Activated gamma-delta T cell treated with Interleukin-2 at 50 U/mL for 16 hours (primary cell): Measurements from ENCODE around the gene SPA17.

Source experiments
- DNase-seq: peaks from one replicate; pipeline ENCODE4 v3.0.0-alpha.2; 2020

SPA17 gene

DNA sequence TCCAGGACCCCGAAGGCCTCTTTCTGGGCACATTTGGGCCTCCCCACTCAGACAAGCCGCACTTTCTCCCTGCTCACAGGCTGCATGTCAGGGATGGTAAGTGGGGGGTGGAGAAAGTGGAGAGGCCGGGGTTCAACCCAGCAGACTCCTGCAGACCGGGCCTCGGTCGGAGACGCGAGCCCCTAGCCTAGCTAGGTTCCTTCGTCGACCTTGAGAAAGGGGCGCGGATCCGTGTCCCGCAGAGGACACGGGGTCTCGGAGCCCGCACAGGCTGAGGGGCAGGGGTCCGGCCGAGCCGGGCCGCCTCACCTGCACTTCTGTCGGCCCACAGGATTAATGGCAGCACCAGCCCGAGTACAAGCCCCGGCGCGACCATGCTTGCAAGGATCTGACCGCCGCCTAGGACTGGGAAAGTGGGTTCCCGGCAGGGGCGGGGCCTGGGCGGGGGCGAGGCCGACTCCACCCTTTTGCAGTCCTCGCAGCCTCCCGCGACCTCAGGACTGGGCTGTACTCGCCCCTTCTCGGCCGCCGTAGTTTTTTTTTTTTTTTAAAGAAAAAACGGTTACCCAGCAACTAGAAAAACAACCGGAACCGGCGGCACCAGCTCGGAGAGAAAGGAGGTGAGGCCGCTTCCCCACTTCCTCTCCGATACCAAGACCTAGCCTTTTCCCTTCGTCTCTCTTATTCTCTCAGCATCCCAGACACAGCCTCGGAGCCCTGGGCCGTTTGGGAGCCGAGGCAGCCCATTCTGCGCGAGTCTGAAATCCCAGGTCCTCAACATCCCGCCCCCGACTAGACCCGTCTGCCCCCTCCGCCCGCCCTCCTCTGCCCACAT lies at the start of gene SPA17, which contains the start of gene SIAE:
TSS of gene SPA17 (plus strand) at position 572 of the 835 bp plus-strand sequence. CDS start 1,361 bp downstream, outside the sequence.
TSS of gene SIAE (minus strand) at position 407 of the 835 bp plus-strand sequence. CDS start at position 376, 31 bp downstream.
- DNase-seq: peak; percentile 74

DNA sequence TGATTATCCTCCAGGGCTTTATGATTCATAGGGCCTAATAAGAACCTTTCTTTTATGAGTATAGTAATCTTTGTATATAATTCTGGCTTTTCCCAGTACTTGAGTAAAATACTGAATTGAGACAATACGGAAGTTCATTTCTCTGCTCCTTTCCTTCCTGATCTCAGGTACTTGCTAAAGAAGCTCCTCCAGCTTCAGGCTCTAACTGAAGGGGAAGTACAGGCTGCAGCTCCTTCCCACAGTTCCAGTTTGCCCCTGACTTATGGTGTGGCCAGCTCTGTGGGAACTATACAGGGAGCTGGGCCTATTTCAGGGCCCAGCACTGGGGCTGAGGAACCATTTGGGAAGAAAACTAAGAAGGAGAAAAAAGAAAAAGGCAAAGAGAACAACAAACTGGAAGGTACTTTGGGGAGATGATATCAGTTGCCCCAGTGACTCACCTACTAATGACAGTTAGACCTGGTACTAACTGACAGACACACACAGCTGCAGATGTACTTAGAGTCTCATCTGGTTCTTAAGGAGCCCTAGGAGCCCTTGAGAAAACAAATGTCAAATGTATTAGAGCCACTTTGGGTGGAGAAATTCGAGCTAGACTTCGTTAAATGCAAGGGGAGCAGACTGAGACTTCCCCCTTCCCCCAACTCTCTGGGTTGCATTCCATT lies 48.1 kb upstream of the SPA17 start:
- no peak for DNase-seq

DNA sequence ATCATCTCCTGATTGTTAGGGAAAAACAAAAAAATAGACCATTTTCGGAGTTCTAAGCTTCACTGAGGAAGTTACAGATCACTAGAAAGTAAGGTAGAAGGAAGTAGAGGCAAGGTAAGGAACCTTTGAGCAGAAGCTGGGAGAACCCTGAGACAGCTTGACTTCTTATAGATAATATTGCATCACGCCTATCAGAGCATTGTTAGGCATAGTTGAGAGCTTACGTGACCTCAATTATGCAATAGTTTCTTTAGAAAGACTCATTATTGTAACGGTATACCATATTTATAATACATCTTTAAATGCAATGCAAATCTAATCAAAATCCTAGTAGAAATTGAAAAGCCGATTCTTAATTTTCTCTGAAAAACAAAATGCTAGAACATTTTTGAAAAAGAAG lies 46.2 kb upstream of the SPA17 start:
- DNase-seq: no peak

DNA sequence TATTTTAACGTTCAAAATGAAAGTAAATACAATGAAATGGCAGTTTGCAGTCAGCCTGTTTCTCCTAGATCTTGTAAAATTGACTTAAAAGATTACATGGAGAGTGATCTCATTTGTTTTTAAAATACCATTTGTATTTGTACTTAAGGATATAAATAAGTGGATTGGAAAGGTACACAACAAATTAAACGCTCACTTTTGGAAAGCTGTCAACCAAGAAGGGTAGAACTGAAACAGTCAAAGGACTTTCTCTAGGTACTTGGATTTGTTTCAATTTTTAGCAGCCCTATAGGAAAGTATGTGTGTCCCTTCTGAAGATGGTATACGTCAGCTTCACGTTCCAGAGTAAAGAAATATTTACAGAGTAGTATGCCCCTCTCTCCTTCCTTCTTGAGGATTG lies 43.7 kb upstream of the SPA17 start:
- no peak for DNase-seq

DNA sequence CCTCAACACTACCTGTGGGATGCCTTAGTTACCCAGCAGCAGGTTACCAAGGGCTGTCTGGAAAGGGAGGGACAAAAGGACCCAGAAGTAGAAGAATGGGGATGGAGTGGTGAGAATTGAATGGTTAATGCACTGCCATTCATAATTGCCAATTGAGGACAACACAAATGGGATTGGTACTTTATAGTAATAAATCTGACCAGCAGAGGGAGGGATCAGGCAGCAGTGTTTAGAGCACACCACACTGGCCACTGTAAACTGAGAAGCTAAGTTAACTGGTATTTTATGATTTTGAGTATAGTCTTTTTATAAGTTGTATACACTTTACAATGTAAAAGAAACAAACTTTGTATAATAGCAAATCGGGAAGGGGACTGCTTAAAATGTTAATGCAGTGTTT lies 40.3 kb upstream of the SPA17 start:
- no peak for DNase-seq

DNA sequence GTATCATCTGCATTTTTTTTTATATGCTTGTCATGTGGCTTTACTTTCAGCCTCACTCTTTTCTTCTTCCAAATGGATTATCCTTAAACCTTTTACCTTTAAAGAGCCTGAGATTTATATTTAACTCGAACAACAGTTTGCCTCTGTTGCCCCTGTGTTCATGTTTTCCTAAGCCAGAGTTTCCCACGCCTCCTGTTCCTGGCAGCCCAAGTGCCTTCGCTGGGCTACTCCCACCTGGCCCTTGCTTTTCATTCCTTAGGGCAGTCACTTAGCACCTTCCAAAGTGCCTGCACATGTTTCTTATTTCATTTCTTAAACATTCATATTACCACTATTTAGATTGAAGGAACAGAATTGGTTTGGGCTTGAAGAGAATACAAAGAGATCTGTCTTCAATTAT lies 37.8 kb upstream of the SPA17 start:
- DNase-seq: no peak

DNA sequence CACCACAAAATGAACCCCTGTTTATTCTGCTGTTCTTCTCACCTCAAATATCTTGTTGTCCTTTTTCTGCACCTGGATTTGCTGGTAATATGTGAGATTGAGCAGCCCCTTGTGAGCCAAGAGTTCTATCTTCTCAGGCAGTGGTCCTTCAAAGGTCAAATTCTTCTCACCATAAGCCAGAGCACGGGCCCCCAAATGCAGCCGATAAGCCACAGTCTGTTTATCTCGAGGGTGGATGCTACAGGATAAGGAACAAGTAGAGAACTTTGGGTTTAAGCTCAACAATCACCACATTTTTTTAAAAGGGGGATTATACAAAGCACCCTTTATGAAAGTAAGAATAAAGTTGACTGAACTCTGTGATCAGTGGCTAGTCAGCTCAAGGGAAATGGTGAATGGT lies 35.2 kb upstream of the SPA17 start:
- DNase-seq: no peak

DNA sequence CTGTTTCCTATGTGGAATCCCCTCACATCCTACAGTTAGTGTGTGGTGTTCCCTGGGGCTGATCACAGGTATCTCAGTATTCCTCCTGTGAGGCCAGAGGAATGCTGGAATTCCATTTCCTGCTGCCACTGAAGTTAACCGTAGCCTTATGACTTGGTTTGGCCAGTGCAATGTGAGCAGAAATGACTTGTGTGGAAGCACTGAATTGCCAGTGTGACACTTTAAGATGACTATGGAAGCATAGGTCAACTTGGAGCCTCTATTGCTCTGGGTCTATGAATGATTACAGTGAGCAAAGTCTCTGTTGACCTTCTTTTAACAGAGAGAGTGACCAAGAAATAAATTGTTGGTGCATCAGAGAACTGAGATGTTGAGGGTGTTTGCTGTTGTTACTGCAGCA lies 34.5 kb upstream of the SPA17 start:
- DNase-seq: no peak

DNA sequence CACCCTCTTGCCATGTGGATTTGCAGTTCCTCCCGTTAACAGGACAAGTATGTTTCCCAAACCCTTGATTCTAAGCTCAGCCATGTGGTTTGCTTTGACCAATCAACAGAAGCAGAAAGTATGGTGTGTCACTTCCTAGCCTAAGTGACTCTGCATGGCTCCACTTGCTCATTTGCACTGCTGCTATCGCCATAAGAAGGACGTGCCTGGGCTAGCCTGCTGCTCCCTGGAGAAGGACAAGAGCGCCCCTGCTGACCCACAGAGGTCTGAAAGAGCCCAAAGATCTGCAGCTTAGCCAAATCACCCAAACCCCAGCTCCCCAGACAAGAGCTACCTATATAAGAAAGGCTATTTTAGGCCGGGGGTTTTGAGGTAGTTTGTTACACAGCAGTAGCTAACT lies 33.0 kb upstream of the SPA17 start:
- DNase-seq: no peak

DNA sequence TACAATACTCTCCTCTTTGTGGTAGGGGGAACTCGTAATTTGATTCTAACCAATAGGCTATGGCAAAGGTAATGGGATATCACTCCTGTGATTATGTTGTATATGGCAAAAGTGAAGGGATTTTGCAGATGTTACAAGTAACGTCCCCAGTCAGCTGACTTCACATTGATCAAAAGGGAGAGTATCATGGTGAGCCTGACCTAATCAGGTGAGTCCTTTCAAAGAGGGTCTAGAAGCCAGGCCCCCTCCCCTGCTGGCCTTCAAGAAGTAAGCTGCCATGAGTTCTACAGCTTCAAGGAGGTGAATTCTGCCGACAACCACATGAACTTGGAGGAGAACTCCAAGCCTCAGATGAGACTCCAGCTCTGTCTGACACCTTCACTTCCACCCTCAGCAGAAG lies 31.1 kb upstream of the SPA17 start:
- DNase-seq: no peak

DNA sequence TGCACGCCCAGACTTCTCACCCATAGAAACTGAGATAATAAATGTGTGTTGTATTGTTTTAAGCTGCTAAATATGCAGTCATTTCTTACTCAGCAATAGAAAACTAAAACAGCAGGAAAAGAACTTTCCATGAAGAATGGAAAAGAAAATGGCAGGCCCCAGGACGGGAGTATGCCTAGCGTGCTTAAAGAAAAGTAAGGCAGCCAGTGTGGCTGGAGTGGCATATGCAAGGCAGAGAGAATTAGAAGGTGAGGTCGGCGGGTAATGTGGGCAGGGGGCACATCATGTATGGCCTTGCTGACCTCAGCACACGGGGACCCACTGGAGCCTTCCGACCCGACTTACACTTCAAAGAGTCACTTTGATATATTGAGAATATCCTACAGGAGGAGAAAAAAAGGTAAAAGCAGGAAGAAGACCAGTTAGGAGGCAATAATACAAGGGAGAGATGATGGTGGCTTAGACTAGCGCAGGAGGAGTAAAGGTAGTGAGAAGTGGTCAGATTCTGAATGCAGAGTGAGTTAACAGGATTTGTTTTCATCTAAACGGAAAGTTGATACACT lies 30.6 kb upstream of the SPA17 start:
- DNase-seq: no peak

DNA sequence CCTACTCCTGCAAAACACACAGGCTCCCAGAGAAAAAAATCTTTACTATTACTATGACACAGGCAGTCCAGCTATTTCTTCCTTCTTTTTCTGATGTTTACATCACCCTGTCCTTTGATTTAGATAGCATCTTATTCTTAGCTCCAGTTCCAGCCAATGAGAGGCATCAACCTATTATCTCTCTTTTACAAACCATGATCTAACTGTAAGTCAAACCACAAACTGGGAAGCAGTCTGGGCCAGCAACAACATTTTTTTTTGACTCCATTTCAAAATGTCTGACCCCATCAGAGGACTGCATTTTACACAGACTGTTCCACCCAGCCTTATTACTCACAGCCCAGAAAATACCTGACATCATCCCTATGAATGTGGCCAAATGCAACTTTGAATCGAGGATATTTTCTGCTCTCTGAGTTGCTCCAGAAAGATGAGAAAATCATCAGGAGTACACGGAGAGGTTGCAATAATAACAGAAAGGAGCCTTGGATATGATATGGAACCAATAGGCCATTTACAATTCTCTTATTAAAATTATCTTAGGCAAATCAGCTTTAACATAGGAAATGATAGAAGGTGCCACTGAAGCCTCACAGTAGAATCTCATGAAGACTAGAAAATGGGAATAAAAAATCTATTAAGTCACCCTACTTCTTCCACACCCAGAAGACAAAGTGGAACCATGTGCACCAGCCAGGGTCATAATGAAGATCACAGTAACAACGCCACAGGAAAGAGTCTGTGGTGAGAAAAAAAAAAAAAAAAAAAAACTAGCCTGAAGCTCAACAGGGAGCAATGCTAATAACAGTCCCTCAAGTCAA lies 29.9 kb upstream of the SPA17 start:
- DNase-seq: no peak

DNA sequence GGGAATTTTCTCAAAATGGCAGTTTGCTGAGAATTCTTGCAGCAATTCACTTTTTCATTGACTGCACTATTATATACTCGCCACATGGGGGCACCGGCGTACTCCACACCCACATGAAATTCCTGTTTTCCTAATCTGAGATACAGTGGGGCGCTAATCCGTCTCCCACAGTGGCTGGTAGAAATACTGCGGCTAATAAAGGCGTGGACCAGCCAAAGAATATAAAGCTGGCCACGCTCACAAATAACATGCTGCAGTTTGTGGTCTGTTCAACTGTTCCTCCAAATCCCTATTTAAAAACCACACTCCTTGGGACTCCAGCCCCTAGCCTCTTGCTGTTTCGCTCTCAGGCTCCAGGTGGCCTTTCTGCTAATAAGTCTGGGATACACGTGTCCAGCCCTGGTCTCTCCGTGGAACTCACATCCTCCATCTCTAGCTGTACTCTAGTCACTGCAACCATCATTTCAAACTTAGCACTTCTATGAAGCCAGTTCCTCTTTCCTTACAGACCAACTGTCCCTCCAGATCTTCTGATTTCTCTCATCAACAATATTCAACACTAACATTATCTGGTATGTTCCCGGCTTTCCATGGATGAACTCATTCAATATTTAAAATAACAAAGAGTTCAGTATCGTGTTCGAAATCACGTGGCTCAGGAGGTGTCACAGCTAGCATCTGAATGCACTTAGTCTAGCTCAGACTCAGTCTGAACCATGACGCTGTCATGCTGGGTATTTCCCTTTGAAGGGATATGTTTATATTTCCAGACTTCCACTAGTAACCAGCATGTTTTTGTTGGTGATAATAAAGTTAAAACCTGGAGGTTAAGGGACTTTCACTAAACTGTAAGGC lies 29.1 kb upstream of the SPA17 start:
- DNase-seq: no peak

DNA sequence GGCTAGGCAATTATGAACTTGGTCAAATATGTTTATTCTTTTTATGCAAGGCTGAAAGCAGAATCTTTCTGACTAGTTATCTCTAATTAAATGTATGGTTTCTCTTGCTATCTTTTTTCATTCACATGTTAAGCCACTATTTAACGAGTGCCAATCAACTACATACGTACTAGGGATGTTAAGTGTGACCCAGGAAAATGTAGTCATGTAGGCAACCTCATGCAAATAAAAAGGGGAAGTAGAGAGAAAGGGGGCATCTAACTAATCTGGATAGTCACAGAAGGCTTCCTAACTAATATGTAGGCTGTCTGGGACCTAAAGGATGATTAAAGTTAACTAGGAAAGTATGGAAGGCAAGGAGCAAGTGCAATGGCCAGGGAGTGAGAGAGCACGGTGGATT lies 27.6 kb upstream of the SPA17 start:
- no peak for DNase-seq

DNA sequence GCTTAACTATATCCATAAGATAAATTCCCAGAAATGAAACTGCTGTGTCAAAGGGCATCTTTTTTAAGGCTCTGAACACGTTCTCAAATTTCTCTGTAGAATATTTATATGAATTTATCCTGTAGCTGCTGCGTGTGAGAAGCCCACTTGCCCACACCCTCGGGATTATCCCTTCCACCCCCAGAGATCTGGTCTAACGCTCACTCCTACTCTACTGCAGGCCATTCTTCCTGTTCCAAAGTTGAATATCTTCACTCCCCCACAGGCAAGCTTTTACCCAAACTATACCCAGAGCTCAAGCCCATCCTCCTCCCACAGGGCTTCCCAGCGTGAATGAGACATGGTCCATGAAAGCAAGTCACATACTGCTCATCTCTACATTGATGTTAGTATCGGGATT lies 25.1 kb upstream of the SPA17 start:
- no peak for DNase-seq

DNA sequence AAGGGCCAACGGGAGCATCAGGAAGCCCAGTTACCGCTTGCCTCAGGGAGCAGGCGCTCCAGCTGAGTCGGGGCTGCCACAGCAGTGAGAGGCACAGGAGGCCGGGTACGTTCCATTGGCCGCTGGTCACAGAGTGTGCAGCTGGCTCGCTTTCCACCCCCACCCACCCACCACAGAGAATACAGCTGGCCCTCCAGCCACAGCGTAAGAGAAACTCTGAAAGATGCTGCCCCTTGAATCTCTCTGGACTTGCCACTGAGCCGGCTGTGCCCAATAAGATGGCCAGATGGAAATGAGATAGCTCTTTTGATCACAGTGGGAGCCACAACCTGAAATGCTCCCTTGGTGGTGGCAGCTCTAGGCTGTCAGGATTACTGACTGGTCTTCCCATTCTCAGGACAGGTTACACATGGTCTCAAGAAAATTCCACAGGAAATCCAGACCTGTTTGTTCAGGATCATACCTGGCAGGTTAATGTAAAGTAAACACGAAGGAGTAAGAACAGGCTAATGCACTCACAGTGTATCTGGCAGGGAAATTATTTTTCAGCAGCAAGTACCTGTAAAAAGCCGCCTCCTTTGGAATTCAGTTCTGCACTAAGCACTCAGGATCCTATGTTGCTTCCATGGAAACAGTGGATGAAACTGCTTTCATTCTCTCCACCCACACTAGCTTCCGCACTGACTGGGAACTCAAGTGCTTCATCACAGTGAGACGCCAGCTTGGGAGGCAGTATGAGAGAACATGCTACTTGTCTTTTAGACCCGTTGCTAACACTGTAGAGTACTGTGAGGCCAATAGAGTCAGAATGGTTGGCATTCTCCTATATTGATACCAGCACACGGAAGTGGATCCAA lies 16.7 kb upstream of the SPA17 start:
- DNase-seq: no peak

DNA sequence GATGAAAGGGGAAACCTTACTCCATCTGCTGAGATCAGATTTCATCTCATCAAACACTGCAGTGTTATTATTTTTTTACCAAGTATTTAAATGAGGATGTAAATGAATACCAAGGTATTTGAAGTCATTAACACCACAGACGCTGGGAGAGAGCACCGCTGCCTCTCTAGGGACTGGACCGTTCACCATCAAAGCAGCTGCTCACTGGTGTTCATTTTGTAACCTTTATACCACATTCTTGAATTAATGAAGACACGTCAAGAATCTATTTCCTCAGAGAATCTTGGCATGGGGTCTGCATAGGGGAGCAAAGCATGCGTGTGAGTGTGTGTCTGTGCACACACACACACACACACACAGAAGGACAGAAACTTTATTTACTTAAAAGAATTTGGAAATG lies 15.8 kb upstream of the SPA17 start:
- DNase-seq: no peak

DNA sequence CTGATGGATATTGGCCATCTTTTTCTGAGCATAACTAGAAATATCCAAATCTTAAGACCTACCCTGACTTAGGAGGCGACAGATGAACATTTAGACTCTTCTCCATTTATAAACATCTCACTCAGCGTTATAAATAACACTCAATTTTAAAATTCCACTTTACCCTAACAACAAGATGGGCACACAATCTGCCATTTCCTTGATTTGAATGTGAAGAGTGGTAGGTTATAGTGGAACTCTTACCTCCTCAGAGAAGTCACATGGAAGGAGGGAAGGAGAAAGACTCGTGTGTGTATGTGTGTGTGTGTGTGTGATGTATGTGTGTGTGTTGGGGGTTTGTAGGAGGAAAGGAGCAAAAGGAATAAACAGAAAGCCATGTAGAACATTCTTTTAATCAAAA lies 15.2 kb upstream of the SPA17 start:
- DNase-seq: no peak

DNA sequence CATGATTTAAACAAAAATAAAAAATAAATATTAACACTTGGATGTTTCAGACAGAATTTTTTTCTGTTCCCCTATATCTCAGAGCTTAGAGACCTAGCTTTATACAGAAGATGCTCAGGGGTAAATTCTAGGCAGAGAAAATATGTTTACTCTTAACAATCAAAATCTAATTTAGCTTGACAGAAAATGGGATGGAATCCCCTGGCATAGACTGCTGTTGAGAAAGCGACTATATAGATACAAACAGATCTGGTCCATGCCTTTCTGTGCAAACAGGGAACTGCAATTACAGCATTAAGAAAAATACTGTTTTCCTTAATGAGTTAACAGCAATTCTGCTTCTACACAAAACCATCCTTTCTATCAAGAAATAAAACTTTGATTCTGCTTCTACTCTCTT lies 14.7 kb upstream of the SPA17 start:
- no peak for DNase-seq

DNA sequence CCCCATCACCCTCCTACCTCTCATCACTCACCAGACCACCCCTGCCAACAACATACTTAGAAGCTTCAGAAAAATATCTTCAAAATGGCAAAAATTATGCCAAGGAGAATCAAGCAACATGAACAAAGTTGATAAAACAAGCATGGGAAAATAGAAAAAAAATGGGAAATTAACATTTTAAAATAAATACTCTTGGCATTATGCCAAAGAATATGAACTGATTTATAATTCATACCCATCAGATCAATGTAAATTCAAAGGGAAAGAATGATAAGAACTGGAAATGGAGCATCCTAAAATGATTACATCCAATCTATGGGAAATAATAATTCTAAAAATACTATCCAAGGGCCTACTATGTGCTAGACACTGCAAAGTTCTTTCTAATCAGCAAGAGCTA lies 12.2 kb upstream of the SPA17 start:
- DNase-seq: no peak

DNA sequence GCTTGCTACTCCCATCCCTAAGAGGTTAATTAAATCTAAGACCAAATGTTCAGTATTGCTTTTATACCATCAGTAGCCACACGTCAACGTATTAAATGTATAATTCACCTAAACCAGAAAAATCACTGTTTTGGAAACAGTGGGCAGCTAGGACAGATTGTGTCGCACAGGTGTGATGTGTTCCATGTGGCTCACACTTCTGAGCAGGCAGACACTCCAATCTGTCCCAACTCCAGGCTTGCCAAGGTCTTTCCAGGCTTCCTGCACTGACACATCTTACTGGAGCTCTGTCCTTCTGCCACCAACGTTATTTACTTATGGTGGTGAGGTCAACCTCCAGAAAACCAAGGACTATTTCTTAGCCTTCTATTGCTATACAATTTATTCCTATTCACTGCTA lies 11.6 kb upstream of the SPA17 start:
- DNase-seq: no peak
